Activated T-helper 1 cell treated with Interleukin-2 at 50 U/mL for 16 hours (primary cell): ENCODE data around the gene VHLL.

Source experiments
- DNase-seq: peaks from one replicate; pipeline ENCODE4 v3.0.0-alpha.2; 2020; ENCODE audit warnings: low read depth

Gene VHLL

DNA sequence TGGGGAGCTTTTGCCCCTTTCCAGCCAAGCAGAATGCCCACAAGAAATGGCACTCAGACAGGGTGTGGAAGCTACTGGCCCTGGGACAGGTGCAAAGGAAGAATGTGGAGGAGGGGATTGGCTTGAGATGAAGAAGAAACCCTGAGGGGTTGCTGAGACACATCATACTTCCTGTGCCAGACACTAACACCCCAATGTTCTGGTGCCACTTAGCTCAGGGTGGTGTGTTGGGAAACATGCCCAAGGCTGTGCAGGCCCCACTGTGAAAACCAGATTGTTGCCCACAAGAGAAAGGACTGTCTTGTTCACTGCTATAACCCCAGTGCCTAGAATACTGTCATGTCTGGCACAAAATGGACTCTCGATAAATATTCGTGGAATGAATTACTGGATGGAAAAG lies 41.4 kb downstream of the VHLL start:
- DNase-seq, result no peak

DNA sequence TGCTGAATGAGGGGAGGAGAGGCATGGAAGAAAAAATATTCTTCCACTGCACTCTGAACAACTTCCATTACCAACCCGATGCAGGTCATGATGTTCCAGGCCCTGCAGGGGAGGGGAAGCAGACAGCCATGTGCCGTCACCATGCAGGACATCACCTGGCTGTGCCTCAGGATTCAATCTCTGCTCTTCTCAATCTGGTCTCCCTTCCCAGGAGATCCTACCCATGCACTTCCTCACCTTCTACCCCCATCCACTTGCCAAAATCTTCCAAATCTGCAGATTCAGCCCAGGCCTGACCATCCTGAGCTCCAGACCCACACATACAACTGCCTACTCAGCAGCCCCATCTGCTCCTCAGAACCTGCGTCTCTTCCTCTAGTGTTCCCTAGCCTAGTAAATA lies 45.5 kb downstream of the VHLL start:
- no peak for DNase-seq

DNA sequence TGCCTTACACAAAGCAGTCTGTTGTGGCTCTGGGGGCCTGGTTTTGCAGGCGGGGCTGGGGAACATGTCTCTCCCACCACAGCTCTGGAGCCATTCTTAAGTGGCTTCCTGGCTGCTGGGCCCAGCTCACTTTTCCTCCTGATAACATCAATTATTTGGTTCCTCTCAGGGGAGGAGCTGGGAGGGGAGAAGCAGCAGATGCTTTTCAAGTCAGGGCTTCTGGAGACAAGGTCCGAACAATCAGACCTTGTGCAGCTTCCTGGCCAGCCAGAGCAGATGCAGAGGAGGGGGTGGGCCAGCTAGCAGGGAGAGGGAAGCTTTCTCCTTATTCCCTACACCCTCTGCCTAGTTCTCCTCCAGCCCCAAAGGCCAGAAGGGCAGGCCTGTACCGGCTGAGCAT lies 47.6 kb downstream of the VHLL start:
- DNase-seq, result no peak

DNA sequence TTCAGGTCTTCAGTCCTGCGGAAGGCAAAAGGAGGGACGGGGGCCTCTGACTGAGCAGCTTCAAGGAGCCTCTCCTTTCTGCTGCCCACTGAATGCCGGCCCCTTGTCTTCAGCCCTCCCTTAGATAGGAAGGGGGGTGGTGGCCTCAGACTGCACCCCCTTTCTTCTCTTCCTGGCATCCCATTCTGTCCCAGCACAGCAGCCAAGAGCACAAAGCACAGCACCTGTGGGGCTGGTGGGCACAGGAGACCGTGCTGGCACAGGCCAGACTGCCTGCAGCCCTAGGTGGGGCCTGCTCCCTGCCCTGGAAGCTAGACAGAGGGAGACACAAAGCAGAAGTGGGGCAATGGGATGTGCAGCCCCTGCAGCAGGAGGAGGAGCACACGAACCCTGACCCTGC lies 49.5 kb downstream of the VHLL start:
- DNase-seq, result no peak
